HEK293 (cell line): Measurements from ENCODE around the gene TMEM272.

ENCODE experiments used
- CTCF ChIP-seq: fragments of 450-650 bp; formaldehyde crosslinking; IDR thresholded peaks from 2 replicates; pipeline ENCODE4 v1.5.1; 2016; ENCODE audit warnings: missing biosample characterization, missing genetic modification characterization
- PATZ1 ChIP-seq: fragments of 450-650 bp; formaldehyde crosslinking; IDR thresholded peaks from 2 replicates; pipeline ENCODE4 v1.5.1; 2016; ENCODE audit warnings: missing biosample characterization, missing genetic modification characterization
- PBX3 ChIP-seq: sonication (generic); formaldehyde crosslinking; IDR thresholded peaks from 2 replicates; pipeline ENCODE4 v1.8.1; 2022; ENCODE audit warnings: mild to moderate bottlenecking, moderate library complexity, missing genetic modification reagents
- REPIN1 ChIP-seq: fragments of 450-650 bp; formaldehyde crosslinking; IDR thresholded peaks from 2 replicates; pipeline ENCODE4 v1.5.1; 2017; ENCODE audit warnings: missing biosample characterization, missing genetic modification characterization, low read depth
- TRIM28 ChIP-seq: IDR thresholded peaks from 2 replicates; pipeline ENCODE4 v1.6.1; 2011; ENCODE audit warnings: low read length, control low read depth, borderline replicate concordance
- YY1 ChIP-seq: fragments of 450-650 bp; formaldehyde crosslinking; IDR thresholded peaks from 2 replicates; pipeline ENCODE4 v1.5.1; 2018; ENCODE audit warnings: missing biosample characterization, missing genetic modification characterization
- ZBTB6 ChIP-seq: fragments of 450-650 bp; formaldehyde crosslinking; IDR thresholded peaks from 2 replicates; pipeline ENCODE4 v1.5.1; 2017; ENCODE audit warnings: missing biosample characterization, missing genetic modification characterization
- ZBTB7A ChIP-seq: fragments of 450-650 bp; formaldehyde crosslinking; IDR thresholded peaks from 2 replicates; pipeline ENCODE4 v1.5.1; 2016; ENCODE audit warnings: low read depth, missing biosample characterization, missing genetic modification characterization
- ZNF362 ChIP-seq: fragments of 450-650 bp; formaldehyde crosslinking; IDR thresholded peaks from 2 replicates; pipeline ENCODE4 v1.5.1; 2016; ENCODE audit warnings: missing biosample characterization, missing genetic modification characterization
- ZNF830 ChIP-seq: fragments of 450-650 bp; IDR thresholded peaks from 2 replicates; pipeline ENCODE4 v1.5.0; 2018; ENCODE audit warnings: missing biosample characterization, missing genetic modification characterization, low read depth, mild to moderate bottlenecking, moderate library complexity

GRCh38 chr13:51780099-51780498, 64.9 kb downstream of the TMEM272 start:
- TF ChIP-seq CTCF (tag by site-specific recombination) (no peak), ZBTB6 (tag by site-specific recombination) (no peak), ZBTB7A (tag by site-specific recombination) (no peak), ZNF362 (tag by site-specific recombination) (no peak), REPIN1 (no peak), ZNF830 (no peak), PBX3 (CRISPR knock-in tag) (no peak), TRIM28 (no peak), YY1 (tag by site-specific recombination) (no peak), PATZ1 (no peak)
